HG03025 (cell line): Measurements from ENCODE around the gene RASL10A.

Source experiments
- ATAC-seq: cut with Tn5 transposase; IDR thresholded peaks from one replicate; pipeline ENCODE4 v1.9.1; 2021; ENCODE audit warnings: mild to moderate bottlenecking, moderate library complexity; ENCODE audit not compliant: unreplicated experiment, low FRiP score

The RASL10A gene

GRCh38 chr22:29325356-29325755, 9.9 kb upstream of the RASL10A start:
- ATAC-seq: no peak

- no peak for ATAC-seq
Measured at GRCh38 chr22:29323641-29324040, 8.1 kb upstream of the RASL10A start.

GRCh38 chr22:29320546-29320945, 5.0 kb upstream of the RASL10A start:
- ATAC-seq: no peak

- ATAC-seq: no peak
Measured at GRCh38 chr22:29319072-29319471, 3.6 kb upstream of the RASL10A start.

- ATAC-seq: no peak
Measured at GRCh38 chr22:29317827-29318454, 2.4 kb upstream of the RASL10A start.

- ATAC-seq: no peak
Measured at GRCh38 chr22:29316141-29316828, 788 bp upstream of the RASL10A start.

GRCh38 chr22:29314537-29315285, 786 bp downstream of the RASL10A start:
- ATAC-seq: no peak

- no peak for ATAC-seq
Measured at GRCh38 chr22:29313576-29314466, 1.7 kb downstream of the RASL10A start.

GRCh38 chr22:29313126-29313575, 2.3 kb downstream of the RASL10A start:
- ATAC-seq: no peak

GRCh38 chr22:29312218-29313125, 3.0 kb downstream of the RASL10A start:
- ATAC-seq: no peak

GRCh38 chr22:29311464-29312217, 3.9 kb downstream of the RASL10A start:
- ATAC-seq: no peak

- ATAC-seq: no peak
Measured at GRCh38 chr22:29310863-29311339, 4.6 kb downstream of the RASL10A start.

GRCh38 chr22:29310065-29310862, 5.2 kb downstream of the RASL10A start:
- ATAC-seq: no peak

GRCh38 chr22:29309332-29310064, 6.0 kb downstream of the RASL10A start:
- no peak for ATAC-seq

- no peak for ATAC-seq
Measured at GRCh38 chr22:29308791-29309262, 6.7 kb downstream of the RASL10A start.

- ATAC-seq: no peak
Measured at GRCh38 chr22:29308148-29308790, 7.2 kb downstream of the RASL10A start.
